GM10266 (cell line): ENCODE data around the gene PNMA8C.

Experiments used
- DNase-seq: peaks from one replicate; pipeline ENCODE4 v3.0.0; 2012; ENCODE audit errors: extremely low spot score
- CTCF ChIP-seq: IDR thresholded peaks from 2 replicates; pipeline ENCODE4 v1.5.1; 2012; ENCODE audit warnings: mild to moderate bottlenecking, low read depth; ENCODE audit not compliant: control insufficient read depth, insufficient read depth; ENCODE audit errors: missing control alignments

Gene PNMA8C

GRCh38 chr19:46391296-46392251 lies 37.2 kb downstream of the PNMA8C start:
- no peak for DNase-seq

GRCh38 chr19:46390866-46391265 lies 37.9 kb downstream of the PNMA8C start:
- DNase-seq, result no peak
- TF ChIP-seq CTCF, result no peak

More at GRCh38 chr19:46391296-46392251, 37.2 kb downstream of the PNMA8C start:
- no peak for TF ChIP-seq CTCF

GRCh38 chr19:46390121-46390858 lies 38.4 kb downstream of the PNMA8C start:
- DNase-seq, result no peak
- TF ChIP-seq CTCF, result no peak

GRCh38 chr19:46388311-46389095 lies 40.2 kb downstream of the PNMA8C start:
- DNase-seq, result no peak
- no peak for TF ChIP-seq CTCF

GRCh38 chr19:46387713-46388130 lies 41.0 kb downstream of the PNMA8C start:
- TF ChIP-seq CTCF, result no peak
- no peak for DNase-seq

GRCh38 chr19:46386996-46387712 lies 41.6 kb downstream of the PNMA8C start:
- DNase-seq, result no peak

More at GRCh38 chr19:46386996-46387712, 41.6 kb downstream of the PNMA8C start:
- TF ChIP-seq CTCF, result no peak
